KMS-11 (cell line): Measurements from ENCODE around the gene BRCA2.

ENCODE experiments used
- H2AFZ ChIP-seq: fragments of 200-600 bp; sonication (generic); 2 replicates; pipeline ENCODE4 v1.6.1; 2016; ENCODE audit warnings: antibody characterized with exemption, mixed run types, low read depth
- H3K27ac ChIP-seq: fragments of 200-600 bp; sonication (generic); 2 replicates; pipeline ENCODE4 v1.6.1; 2016; ENCODE audit warnings: mild to moderate bottlenecking, mixed run types
- H3K27me3 ChIP-seq: fragments of 200-600 bp; sonication (generic); 2 replicates; pipeline ENCODE4 v1.6.1; 2017; ENCODE audit warnings: mild to moderate bottlenecking, low read depth, mixed run types, moderate library complexity; ENCODE audit not compliant: insufficient read depth
- H3K36me3 ChIP-seq: fragments of 200-600 bp; sonication (generic); 2 replicates; pipeline ENCODE4 v1.6.1; 2017; ENCODE audit warnings: mild to moderate bottlenecking, mixed run types; ENCODE audit not compliant: insufficient read depth
- H3K4me1 ChIP-seq: fragments of 200-600 bp; sonication (generic); 2 replicates; pipeline ENCODE4 v1.6.1; 2016; ENCODE audit warnings: mild to moderate bottlenecking, low read depth, mixed run types; ENCODE audit not compliant: poor library complexity, severe bottlenecking
- H3K4me2 ChIP-seq: fragments of 200-600 bp; sonication (generic); 2 replicates; pipeline ENCODE4 v1.7.0; 2016; ENCODE audit warnings: mild to moderate bottlenecking, mixed run types
- H3K4me3 ChIP-seq: fragments of 200-600 bp; sonication (generic); IDR thresholded peaks from 2 replicates; pipeline ENCODE4 v1.6.1; 2017; ENCODE audit warnings: low read depth, low read length, mixed read lengths; ENCODE audit not compliant: insufficient read depth
- H3K79me2 ChIP-seq: fragments of 200-600 bp; sonication (generic); 2 replicates; pipeline ENCODE4 v1.6.1; 2016; ENCODE audit warnings: low read depth, mixed run types; ENCODE audit not compliant: insufficient read depth
- H3K9ac ChIP-seq: fragments of 200-600 bp; sonication (generic); 2 replicates; pipeline ENCODE4 v1.6.1; 2016; ENCODE audit warnings: mild to moderate bottlenecking, mixed run types
- H4K20me1 ChIP-seq: fragments of 200-600 bp; sonication (generic); 2 replicates; pipeline ENCODE4 v1.6.1; 2016; ENCODE audit warnings: mild to moderate bottlenecking, mixed run types; ENCODE audit not compliant: insufficient read depth
- TF ChIP-seq, protein P1 (sequence below): fragments of 200-600 bp; sonication (generic); conservative IDR thresholded peaks from 2 replicates; pipeline ENCODE4 v1.6.1; 2017; ENCODE audit warnings: low read depth, mild to moderate bottlenecking, antibody characterized with exemption, low read length, moderate library complexity, mixed read lengths

Gene BRCA2

DNA sequence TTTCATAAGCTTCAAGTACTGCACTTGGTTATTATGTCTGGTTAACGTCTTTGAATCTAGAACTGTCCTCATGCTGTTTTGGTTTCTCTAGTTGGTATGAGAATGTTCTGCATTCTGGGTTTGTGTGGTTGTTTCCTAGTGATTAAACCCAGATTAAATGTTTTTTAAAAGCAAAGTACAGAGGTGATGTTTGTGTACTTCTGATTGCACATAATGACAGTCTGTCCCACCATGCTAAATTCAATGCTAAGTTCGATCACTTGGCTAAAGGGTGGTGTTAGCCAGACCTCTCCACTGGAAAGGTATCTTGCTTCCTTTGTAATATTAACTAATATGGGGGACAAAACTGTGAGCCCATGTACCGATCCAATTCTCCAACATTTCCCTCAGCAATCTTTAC is 98.0 kb downstream of the BRCA2 start:
- TF ChIP-seq, protein P1, sequence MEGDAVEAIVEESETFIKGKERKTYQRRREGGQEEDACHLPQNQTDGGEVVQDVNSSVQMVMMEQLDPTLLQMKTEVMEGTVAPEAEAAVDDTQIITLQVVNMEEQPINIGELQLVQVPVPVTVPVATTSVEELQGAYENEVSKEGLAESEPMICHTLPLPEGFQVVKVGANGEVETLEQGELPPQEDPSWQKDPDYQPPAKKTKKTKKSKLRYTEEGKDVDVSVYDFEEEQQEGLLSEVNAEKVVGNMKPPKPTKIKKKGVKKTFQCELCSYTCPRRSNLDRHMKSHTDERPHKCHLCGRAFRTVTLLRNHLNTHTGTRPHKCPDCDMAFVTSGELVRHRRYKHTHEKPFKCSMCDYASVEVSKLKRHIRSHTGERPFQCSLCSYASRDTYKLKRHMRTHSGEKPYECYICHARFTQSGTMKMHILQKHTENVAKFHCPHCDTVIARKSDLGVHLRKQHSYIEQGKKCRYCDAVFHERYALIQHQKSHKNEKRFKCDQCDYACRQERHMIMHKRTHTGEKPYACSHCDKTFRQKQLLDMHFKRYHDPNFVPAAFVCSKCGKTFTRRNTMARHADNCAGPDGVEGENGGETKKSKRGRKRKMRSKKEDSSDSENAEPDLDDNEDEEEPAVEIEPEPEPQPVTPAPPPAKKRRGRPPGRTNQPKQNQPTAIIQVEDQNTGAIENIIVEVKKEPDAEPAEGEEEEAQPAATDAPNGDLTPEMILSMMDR: no peak
- Histone ChIP-seq H3K27ac (no peak overlapping the region), H2AFZ (no peak overlapping the region), H3K36me3 (no peaks in the 10 kb centered on the region), H3K9ac (no peak overlapping the region), H3K79me2 (no peaks in the 10 kb centered on the region), H3K4me1 (no peaks in the 10 kb centered on the region), H3K4me2 (no peak overlapping the region), H3K4me3 (no peak overlapping the region), H4K20me1 (no peaks in the 10 kb centered on the region), H3K27me3 (no peaks in the 10 kb centered on the region)

DNA sequence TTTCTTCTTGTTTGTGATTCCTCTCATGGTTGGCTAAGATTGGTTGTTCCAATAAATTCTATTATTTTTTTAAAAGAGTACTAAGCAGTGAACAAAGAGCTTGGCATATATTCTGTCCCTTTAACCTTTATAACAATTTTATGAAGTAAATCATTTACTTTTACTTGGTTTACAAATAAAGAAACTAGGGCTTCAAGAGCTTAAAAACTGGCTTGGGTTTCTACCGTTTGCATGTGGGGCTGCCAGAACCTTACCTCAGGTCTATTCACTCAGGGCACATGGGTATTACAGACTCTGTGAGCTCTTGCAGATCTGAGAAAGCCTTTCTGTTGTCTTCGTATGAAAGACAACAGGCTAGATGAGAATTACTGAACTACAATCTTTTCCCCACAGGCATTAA is 99.3 kb downstream of the BRCA2 start:
- Histone ChIP-seq H4K20me1 (no peaks in the 10 kb centered on the region), H2AFZ (no peak overlapping the region), H3K4me3 (no peak overlapping the region), H3K27ac (no peak overlapping the region), H3K9ac (no peak overlapping the region), H3K27me3 (no peaks in the 10 kb centered on the region), H3K79me2 (no peaks in the 10 kb centered on the region), H3K4me1 (no peaks in the 10 kb centered on the region), H3K36me3 (no peaks in the 10 kb centered on the region), H3K4me2 (no peak overlapping the region)
- TF ChIP-seq, protein P1: no peak

DNA sequence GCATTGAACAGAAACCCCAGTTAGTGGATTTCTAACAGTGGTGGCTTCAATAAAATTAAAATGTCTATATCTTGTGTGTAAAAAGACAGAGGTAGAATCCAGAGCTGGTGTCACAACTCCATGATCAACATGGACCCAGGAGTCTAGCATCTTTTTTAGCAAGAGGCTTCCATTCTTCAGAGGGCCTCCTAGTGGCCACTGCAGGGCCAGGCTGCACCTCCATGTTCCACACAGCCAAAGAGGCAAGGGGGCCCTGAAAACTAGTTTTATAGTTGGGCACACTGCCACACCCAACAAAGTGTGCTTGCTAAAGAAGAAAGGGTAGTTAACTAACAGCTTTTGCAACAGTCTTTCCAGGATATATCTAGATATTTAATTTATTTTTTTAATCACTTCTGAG is 99.7 kb downstream of the BRCA2 start:
- no peak overlapping the region for H2AFZ ChIP-seq
- TF ChIP-seq, protein P1: peak; percentile 68
- no peak overlapping the region for H3K27ac ChIP-seq
- no peak overlapping the region for H3K4me3 ChIP-seq
- H3K4me2 ChIP-seq: no peak overlapping the region
- no peaks in the 10 kb centered on the region for H3K4me1 ChIP-seq
- no peaks in the 10 kb centered on the region for H4K20me1 ChIP-seq
- H3K27me3 ChIP-seq: no peaks in the 10 kb centered on the region
- no peak overlapping the region for H3K9ac ChIP-seq
- H3K36me3 ChIP-seq: no peaks in the 10 kb centered on the region
- no peaks in the 10 kb centered on the region for H3K79me2 ChIP-seq

DNA sequence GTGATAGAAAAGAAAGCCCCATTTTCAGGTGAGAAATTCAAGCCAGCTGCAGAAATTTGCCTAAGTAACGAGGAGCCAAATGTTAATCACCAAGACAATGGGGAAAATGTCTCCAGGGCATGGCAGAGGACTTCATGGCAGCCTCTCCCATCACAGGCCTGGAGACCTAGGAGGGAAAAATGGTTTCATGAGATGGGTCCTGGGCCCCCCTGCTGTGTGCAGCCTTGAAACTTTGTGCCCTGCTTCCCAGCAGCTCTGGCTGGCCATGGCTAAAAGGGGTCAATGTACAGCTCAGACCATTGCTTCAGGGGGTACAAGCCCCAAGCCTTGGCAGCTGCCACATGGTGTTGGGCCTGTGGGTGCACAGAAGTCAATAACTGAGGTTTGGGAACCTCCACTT is 102.7 kb downstream of the BRCA2 start:
- no peak overlapping the region for H3K27ac ChIP-seq
- no peak overlapping the region for H3K4me2 ChIP-seq
- TF ChIP-seq, protein P1: no peak
- no peaks in the 10 kb centered on the region for H3K27me3 ChIP-seq
- no peak overlapping the region for H3K9ac ChIP-seq
- H2AFZ ChIP-seq: no peak overlapping the region
- H3K4me1 ChIP-seq: no peaks in the 10 kb centered on the region
- no peaks in the 10 kb centered on the region for H3K36me3 ChIP-seq
- H4K20me1 ChIP-seq: no peaks in the 10 kb centered on the region
- no peaks in the 10 kb centered on the region for H3K79me2 ChIP-seq
- no peak overlapping the region for H3K4me3 ChIP-seq

DNA sequence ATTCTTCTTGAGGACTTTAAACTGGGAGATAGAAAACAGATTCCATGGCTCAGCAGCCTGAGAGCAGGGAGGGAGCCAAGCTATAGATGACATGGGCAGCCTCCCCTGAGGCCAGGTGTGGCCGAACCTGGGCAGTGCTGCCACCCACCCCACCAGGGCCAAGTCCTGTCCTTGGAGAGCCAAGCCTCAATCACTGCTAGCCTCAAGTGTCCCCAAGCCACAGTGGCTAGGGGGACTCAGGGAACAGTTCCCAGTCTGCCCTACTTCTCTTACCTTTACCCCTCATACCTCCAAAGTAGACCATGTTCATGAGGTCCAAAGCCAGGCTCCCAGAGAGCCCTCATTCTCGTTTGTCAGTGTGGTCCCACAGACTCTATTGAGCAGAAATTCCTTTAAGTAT is 104.6 kb downstream of the BRCA2 start:
- H3K79me2 ChIP-seq: peaks cover 18% of the 10 kb centered on the region; the same call in 1 of the 2 replicates
- TF ChIP-seq, protein P1: no peak
- no peaks in the 10 kb centered on the region for H4K20me1 ChIP-seq
- H3K4me2 ChIP-seq: no peak overlapping the region
- no peaks in the 10 kb centered on the region for H3K36me3 ChIP-seq
- no peaks in the 10 kb centered on the region for H3K27me3 ChIP-seq
- peaks cover 2% of the 10 kb centered on the region for H3K4me1 ChIP-seq
- H3K9ac ChIP-seq: no peak overlapping the region
- no peak overlapping the region for H3K27ac ChIP-seq
- no peak overlapping the region for H3K4me3 ChIP-seq
- H2AFZ ChIP-seq: no peak overlapping the region
